GM21515 (cell line): ENCODE data around the gene NOP53.
"Not testable (repeated sequence)": the region's sequence is repeated elsewhere in the genome, so short reads cannot be mapped to it uniquely, and the experiment has no call there.

Source experiments
- ATAC-seq: cut with Tn5 transposase; IDR thresholded peaks from one replicate; pipeline ENCODE4 v1.9.1; 2021; ENCODE audit not compliant: unreplicated experiment

Gene NOP53

GRCh38 chr19:47745010-47745901 lies at the start of gene NOP53:
TSS of gene NOP53 (plus strand) at chr19:47745546. CDS start at chr19:47745560, 14 bp downstream.
- peak; percentile 58 for ATAC-seq

DNA sequence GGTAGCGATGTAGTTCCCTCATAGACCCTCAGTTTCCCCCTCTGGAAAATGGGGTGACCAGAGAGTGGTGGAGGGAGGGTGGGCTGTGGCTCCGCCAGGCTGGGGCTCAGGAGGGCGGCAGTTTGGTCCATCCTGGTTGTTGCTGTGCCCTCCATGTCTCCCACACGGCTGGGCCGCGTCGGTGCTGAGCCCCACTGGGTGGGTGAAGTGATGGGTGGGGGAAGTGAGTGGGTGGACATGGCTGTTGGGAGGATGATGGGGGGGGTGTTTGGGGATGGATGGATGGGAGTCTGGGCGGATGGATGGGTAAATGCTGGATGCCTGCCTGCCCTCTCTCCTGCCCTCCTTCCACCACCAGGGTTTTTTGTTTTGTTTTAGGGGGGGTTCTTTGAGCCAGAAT lies 48.7 kb upstream of the NOP53 start:
- no peak for ATAC-seq

DNA sequence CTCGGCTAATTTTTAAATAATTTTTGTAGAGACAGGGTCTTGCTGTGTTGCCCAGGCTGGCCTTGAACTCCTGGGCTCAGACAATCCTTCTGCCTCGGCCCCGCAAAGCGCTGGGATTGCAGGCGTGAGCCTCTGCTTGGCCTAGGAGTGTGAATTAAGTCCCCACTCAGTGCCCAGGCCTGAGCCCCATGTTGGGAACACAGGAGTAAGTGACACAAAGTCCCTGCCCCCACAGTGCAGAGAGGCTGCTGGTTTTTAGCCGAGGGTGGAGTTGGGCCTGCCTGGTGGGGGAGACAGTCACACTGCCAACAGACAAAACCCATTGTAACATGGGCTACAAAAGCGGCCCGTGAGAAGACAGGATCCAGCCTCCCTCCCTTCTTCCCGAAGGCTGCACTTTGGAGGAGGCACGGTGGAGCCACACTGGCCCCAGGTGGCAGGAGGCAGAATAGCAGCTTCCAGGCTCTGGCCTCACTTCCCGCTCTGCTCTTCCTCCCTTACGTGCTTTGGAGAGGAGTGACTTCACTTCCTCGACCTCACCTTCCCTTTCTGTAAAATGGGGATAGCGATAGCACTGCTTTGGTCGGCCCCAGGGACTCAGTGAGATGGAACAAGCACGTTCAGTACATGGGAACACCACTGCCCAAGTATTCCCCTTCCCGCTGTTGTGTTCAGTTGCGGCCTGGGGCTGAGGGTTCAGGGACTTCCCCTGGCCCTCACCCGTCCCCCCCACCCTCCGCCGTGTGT lies 47.3 kb upstream of the NOP53 start:
- ATAC-seq, result peak; percentile 54

GRCh38 chr19:47698631-47699359 lies 46.6 kb upstream of the NOP53 start:
- no peak for ATAC-seq

DNA sequence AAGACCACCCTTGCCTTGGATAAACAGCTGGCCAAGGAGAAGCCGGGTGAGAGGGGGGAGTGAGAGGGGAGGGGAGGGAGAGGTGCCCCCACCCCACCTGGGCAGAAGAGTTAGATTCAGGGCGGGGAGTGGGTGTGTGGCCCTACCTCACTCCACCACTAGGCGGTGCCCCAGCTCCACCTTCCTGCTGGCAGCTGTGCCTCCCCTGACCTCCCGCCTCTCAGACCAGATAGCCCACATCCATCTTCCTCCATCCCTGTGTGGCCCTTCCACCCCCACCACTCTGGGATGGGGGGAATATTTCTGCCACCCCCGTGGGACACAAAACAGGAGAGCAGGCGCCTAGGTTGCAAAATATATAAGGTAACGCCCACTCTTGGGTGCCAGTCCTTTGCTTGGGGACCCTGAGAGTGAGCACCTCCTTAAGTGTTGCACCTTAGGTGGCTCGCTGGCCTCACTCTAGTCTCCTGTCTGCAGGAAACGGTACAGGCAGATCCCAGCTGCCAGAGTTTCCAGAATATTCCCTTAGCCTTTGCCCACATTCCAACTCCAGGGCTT lies 45.9 kb upstream of the NOP53 start:
- ATAC-seq, result no peak

- no peak for ATAC-seq
These were observed 44.2 kb upstream of the NOP53 start for GRCh38 chr19:47700934-47701716.

DNA sequence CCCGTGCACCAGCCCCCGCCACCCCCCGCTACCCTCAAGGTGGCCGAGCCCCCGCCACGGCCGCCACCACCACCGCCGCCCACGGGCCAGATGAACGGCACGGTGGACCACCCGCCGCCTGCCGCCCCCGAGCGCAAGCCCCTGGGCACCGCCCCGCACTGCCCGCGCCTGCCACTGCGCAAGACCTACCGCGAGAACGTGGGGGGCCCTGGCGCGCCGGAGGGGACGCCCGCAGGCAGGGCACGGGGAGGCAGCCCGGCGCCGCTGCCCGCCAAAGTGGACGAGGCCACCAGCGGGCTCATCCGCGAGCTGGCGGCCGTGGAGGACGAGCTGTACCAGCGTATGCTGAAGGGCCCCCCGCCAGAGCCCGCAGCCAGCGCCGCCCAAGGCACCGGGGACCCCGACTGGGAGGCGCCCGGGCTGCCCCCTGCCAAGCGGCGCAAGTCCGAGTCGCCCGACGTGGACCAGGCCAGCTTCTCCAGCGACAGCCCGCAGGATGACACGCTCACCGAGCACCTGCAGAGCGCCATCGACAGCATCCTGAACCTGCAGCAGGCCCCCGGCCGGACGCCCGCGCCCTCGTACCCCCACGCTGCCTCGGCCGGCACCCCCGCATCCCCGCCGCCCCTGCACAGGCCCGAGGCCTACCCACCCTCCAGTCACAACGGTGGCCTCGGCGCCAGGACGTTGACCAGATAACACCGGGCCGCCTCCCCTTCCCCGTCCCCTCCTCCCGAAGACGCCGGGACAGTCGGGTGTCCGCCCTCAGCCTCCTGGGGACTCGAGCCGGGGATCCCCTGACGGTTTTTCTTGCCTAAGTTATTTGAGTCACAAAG lies 43.4 kb upstream of the NOP53 start:
- ATAC-seq, result no peak

- ATAC-seq, result no peak
These were observed 42.7 kb upstream of the NOP53 start for GRCh38 chr19:47702671-47703070.

GRCh38 chr19:47703301-47703700 lies 42.0 kb upstream of the NOP53 start:
- no peak for ATAC-seq

- no peak for ATAC-seq
These were observed 41.3 kb upstream of the NOP53 start for GRCh38 chr19:47704024-47704423.

DNA sequence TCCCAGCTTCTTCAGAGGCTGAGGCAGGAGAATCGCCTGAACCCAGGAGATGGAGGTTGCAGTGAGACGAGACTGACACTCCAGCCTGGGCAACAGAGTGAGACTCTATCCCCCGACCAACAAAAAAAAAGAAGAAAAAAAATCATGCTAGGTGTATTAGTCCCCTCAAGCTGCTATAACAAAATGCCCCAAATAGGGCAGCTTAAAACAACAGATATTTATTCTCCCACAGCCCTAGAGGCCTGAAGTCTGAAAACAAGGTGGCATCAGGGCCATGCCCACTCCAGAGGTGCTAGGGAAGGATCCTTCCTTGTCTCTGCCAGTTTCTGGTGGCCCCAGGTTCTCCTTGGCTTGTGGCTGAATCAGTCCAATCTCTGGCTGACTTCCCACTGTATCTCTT lies 40.7 kb upstream of the NOP53 start:
- no peak for ATAC-seq

- no peak for ATAC-seq
These were observed 38.0 kb upstream of the NOP53 start for GRCh38 chr19:47707135-47707925.

GRCh38 chr19:47711652-47712242 lies 33.6 kb upstream of the NOP53 start:
- ATAC-seq, result no peak

- no peak for ATAC-seq
These were observed 32.0 kb upstream of the NOP53 start, which contains the start of gene EHD2 for GRCh38 chr19:47713046-47714021. TSS of gene EHD2 (plus strand) at chr19:47713422. CDS start at chr19:47716613, 3,191 bp downstream.

GRCh38 chr19:47714339-47714738 lies 31.0 kb upstream of the NOP53 start:
- ATAC-seq, result no peak

GRCh38 chr19:47714855-47715254 lies 30.5 kb upstream of the NOP53 start:
- not testable (repeated sequence) for ATAC-seq
